ENCODE measurements around the gene CITED2.

Gene CITED2

DNA sequence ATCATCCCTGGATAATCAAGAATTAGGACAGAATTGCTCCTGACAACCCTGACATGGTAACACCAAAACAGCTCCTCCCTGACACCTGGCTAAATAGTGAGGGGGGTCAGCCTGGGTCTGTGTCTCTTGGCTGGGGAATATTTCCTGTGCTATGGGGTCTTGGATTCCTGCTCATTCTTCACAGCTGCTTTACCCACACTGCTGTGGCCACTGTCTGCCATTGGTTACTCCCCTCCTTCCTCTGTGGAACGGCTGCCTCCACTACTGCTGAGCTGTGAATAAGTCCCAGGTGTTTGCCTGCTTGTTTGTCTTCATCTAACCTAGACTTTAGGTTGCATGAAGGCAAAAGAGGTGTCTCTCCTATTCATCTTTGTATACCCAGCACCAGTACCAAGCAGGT, 48.8 kb downstream of the CITED2 start:
- no peak for DNase-seq

DNA sequence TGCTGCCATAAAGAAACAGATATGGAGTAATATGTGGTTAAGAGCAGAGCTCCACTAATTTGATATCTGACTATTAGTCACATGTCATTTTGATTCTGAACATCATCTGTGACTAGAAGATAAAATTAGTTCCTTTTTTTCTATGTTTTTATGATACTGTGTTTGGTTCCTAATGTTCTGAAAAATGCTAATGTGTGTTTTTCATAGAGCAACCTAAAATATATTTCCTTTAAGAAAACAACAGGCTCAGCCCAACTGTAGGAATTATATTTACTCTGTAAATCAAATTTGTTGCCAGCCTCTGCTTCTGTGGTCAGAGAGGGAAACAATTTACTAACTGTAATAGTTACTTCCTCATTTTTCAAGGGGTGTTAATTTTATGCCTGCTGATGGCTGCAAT, 49.3 kb downstream of the CITED2 start:
- no peak for DNase-seq

DNA sequence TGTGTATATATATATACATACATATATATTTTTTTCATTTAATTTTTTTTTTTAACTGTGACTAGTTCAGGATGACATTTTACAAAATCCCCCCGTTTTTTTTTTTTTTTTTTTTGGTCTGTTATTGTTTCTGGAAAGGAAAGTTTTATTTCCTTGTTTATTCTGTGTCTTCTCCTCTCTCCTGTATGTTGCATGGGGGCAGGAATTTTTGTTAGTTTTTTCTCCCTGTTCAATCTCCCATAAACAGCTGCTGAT, 50.2 kb downstream of the CITED2 start:
- DNase-seq: no peak

DNA sequence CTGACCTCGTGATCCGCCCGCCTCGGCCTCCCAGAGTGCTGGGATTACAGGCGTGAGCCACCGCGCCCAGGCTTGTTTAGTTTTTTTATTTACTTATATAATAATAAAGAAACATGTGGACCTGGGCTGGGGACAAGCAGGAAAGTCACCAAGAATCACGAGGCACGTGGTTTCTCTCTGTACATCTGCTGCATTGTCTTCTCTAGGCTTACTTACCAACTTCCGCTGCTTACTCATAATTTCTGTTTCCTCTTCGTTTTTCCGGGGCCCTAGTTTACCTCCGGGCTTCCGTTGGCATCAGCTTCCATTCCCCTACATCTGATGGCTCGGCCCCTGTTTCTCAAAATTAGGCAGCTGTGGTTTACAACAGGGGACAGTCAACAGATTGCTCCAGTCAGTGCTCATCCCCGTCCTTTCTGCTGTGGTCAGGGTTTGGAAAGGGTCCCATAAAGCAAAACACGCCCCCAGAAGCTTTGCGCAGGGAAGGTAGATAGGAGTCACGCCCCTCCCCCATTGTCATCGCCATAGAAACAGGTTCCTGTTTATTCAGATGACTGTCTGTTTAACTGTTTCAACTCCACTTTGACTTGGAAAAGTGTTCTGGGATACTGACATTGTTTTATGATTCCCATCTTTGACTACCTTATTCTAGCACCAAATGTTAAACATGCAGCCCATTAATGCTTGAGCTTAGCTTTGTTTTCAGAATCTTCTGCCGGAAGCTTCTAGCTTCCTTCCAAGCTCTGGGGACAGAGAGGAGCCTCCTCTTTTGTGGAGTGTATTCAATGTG, 50.7 kb downstream of the CITED2 start:
- DNase-seq: peak; percentile 68

Measured in fibroblast of upper back skin (primary cell).